GM18498 (cell line): ENCODE results near the gene SH2D5.
"Not testable (repeated sequence)": the region's sequence is repeated elsewhere in the genome, so short reads cannot be mapped to it uniquely, and the experiment has no call there.

Experiments used
- ATAC-seq: cut with Tn5 transposase; IDR thresholded peaks from one replicate; pipeline ENCODE4 v1.9.1; 2021; ENCODE audit warnings: mild to moderate bottlenecking, moderate library complexity; ENCODE audit not compliant: unreplicated experiment

SH2D5 gene

DNA sequence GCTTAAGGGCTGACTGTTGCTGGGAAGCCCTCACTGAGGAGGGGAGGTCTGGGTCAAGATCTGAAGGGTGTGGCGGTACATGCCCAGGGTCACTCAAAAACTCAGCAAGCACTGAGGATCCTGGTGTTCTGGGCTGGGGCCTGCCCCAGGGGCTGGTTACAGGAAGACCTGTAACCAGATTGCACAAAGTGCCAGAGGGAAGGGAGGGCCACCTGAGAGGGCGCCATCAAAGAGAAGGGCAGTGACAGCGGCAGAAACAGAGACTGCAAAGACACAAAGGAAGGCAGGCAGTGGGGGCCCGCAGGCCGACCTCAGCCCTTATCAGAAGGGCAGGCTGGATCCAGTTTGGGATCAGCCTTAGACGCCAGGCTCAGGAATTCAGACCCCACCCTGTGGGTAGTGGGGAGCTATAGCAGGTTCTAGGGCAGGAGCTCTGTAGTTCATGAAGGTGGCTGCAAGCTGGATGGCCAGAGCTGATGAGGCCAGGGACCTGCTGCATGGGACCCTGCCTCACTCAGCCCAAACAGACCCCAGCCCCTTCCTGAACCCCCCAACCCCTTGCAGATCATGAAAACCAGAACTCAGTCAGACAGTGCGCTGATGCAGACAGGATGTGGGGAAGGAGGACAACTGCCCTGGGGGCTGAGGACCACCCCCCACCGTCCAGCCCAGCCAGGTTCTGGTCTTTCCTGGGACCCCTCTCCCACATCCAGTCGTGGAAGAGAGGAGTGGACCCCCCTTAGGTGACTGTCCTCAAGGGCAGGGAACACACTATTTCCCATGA lies 3.9 kb downstream of the SH2D5 start:
- no peak for ATAC-seq

- no peak for ATAC-seq
Measured at GRCh38 chr1:20727746-20728316, 4.7 kb downstream of the SH2D5 start.

DNA sequence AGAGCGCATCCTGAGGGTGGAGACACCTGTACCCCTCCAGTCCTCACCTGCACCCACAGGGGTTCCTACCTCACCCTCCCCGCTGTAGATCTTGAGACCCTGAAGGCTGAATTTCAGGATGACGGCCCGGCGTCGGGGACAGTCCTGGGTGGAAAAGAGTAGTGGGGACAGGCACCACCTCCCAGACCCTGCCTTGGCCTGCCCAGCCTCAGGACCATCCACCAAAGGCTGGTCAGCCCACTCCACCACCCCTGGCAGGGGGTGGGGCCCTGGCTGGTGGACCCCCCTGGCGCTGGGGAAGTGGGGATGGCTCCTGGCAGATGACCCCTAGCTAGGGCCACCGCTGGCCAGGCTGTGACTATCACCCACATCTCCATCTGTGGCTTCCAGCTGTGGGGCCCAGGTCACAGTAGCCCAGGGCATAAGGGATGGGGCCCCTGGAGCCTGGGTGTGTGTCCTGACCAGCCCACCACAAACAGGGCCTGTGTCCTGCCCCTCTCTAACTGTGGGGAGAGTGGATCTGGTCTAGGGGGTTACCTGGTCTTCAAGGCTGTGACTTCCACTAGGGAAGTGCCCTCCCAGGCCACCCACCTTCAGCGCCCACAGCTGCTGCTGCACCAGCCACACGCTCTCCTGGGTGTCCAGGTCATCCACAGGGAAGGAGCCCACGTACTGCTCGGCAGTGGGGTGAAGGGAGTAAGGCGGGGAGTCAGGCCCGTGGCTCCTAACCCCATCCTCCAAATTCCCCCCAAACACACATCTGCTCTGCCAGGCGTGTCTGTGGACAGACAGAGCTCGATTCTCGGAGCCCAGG lies 5.4 kb downstream of the SH2D5 start:
- ATAC-seq, result no peak

- ATAC-seq, result no peak
Measured at GRCh38 chr1:20726118-20726911, 6.2 kb downstream of the SH2D5 start.

DNA sequence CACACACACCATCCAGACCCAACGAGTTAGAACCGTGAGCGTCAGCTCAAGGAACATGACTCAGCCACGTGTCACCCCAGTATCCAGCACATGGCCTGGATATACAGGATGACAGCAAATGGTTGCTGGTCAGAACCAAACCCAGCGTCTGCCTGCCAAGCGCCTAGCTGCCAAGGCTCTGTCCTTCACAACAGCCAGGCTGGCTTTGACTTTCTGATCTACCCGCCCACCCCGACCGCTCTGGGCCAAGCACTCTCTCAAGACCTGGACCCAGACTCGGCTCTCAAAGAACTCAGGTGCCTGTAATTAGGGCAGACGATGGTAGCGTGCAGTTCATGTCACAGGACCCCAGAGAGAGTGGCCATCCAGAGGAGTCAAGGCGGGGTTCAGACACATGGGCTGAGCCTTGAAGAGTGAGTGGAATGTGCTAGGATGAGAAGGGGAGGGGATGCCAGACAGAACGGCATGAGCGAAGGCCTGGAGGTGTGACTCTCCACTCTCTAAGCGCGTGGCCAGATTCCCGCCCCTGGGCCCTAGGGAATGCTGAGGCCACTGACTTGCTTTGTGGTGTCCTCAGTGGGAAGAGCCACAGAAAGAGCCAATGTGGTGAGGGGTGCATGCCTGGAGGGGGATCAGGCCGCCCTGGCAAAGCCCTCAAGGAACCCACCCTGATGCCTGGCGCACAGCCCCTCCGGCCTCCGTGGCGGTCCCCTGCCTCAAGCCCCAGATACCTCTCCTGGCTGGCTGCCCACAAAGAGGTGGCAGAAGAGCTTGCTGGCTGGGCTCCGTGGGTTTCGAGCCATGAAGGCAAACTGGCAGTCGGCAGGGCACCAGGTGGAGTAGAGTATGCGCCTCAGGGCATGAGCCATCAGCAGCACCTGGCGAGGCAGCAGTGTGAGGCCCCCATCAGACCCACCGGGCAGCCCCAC lies 7.0 kb downstream of the SH2D5 start:
- no peak for ATAC-seq

GRCh38 chr1:20724364-20725188 lies 7.9 kb downstream of the SH2D5 start:
- ATAC-seq, result no peak

GRCh38 chr1:20723537-20724363 lies 8.8 kb downstream of the SH2D5 start:
- ATAC-seq, result no peak

GRCh38 chr1:20723159-20723536 lies 9.4 kb downstream of the SH2D5 start:
- no peak for ATAC-seq

- no peak for ATAC-seq
Measured at GRCh38 chr1:20721117-20722061, 11.1 kb downstream of the SH2D5 start.

- ATAC-seq, result no peak
Measured at GRCh38 chr1:20720631-20721091, 11.8 kb downstream of the SH2D5 start.

DNA sequence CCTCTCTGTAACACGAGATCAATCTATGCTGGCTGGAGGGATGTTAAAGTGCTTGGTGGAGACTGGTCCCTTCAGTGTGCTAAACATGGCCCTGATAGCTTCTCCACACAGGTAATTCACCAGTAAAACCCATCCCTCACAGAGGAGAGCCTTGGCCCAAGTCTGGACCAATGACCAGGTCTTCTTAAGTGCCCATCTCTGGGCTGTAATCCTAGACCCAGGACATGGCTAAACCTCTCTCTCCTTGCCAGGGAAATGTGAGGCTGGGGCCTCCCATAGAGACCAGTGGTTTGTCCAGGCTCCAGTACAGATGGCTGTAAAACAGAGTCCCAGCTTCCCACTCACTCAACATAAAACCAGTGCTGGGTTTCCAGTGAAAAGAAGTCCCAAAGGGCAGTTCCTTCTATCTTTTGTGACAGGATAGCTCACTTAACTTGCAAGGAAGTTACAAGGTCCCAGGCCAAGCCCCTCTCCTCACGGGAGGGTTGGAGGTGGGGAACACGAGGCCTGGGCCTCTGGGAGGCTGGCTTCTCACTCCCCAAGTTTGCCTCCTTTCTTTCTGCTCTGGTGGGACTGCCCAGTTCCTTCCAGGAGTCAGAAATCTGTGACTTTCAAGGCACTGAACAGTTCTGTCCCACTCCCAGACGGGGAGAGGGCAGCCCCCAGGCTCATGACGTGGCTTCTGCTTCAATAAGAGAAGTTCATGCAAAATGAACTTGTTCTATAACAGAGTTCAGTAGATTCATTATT lies 12.5 kb downstream of the SH2D5 start:
- no peak for ATAC-seq

DNA sequence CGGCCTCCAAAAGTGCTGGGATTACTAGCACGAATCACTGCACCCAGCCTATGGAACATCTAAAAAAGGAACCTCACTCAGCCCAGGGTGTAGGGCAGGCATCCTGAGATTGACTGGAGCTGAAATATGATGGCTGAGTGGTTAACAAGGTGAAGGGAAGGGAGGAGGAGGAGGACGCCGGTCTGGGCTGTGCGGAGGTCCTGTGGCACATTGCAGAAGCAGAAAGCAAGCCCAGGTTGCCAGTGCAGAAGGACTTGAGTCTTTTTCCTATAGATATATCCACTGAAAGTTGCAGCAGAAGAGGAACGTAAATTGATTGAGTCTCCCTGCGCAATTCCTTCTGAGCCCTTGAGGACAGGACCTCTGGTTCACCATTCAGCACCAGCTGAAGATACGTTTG lies 13.2 kb downstream of the SH2D5 start:
- no peak for ATAC-seq

GRCh38 chr1:20718343-20718882 lies 14.1 kb downstream of the SH2D5 start:
- not testable (repeated sequence) for ATAC-seq

- ATAC-seq, result no peak
Measured at GRCh38 chr1:20717452-20718342, 14.8 kb downstream of the SH2D5 start, which contains the start of gene KIF17. TSS of gene KIF17 (minus strand) at chr1:20718007. CDS start at chr1:20717706, 301 bp downstream.

GRCh38 chr1:20716232-20716631 lies 16.3 kb downstream of the SH2D5 start:
- ATAC-seq, result no peak
